ENCODE data around the gene PPIF.

- TF ChIP-seq CTCF (conservative IDR thresholded peaks at IDR 0.05; ENCODE audit: low read depth, low read length), result no peak
- no peak for TF ChIP-seq EZH2 (IDR thresholded peaks at IDR 0.05; ENCODE audit: borderline replicate concordance, low read depth, low read length, poor library complexity, severe bottlenecking)
Observed at GRCh38 chr10:79378647-79379511, 31.6 kb downstream of the PPIF start.

All from A673 (cell line).